Middle frontal gyrus (tissue), 1 donor: ENCODE measurements around the gene TULP3.
"Not testable (repeated sequence)": the region's sequence is repeated elsewhere in the genome, so short reads cannot be mapped to it uniquely, and the experiment has no call there.

ENCODE experiments used
- DNase-seq: peaks from one replicate; pipeline ENCODE4 v3.0.0-alpha.2; 2015; ENCODE audit warnings: low spot score; ENCODE audit errors: extremely low spot score

TULP3 gene

GRCh38 chr12:2890388-2891239 is at the start of gene TULP3:
Gene TULP3 (plus strand): TSS chr12:2890891. CDS start chr12:2890948, 57 bp downstream.
- DNase-seq = peak; percentile 96

GRCh38 chr12:2841056-2841650 is 49.5 kb upstream of the TULP3 start:
- no peak for DNase-seq

- no peak for DNase-seq
Observed at GRCh38 chr12:2842948-2843347, 47.7 kb upstream of the TULP3 start.

- no peak for DNase-seq
Observed at GRCh38 chr12:2844786-2845185, 45.9 kb upstream of the TULP3 start.

GRCh38 chr12:2845280-2845679 is 45.4 kb upstream of the TULP3 start:
- DNase-seq = no peak

GRCh38 chr12:2851931-2852330 is 38.8 kb upstream of the TULP3 start:
- DNase-seq = no peak

- peak; percentile 31 for DNase-seq
Observed at GRCh38 chr12:2853626-2854025, 37.1 kb upstream of the TULP3 start.

- no peak for DNase-seq
Observed at GRCh38 chr12:2854669-2855453, 35.8 kb upstream of the TULP3 start.

- DNase-seq = no peak
Observed at GRCh38 chr12:2855546-2855945, 35.1 kb upstream of the TULP3 start.

GRCh38 chr12:2856051-2856450 is 34.6 kb upstream of the TULP3 start:
- DNase-seq = no peak

GRCh38 chr12:2857021-2857431 is 33.7 kb upstream of the TULP3 start, which contains the start of gene TEX52:
Gene TEX52 (minus strand): TSS chr12:2857039. CDS start chr12:2857026, 13 bp downstream.
- DNase-seq = no peak

- no peak for DNase-seq
Observed at GRCh38 chr12:2857576-2857975, 33.1 kb upstream of the TULP3 start.

GRCh38 chr12:2858334-2858733 is 32.4 kb upstream of the TULP3 start:
- no peak for DNase-seq

GRCh38 chr12:2858944-2859421 is 31.7 kb upstream of the TULP3 start:
- no peak for DNase-seq

- DNase-seq = no peak
Observed at GRCh38 chr12:2860170-2860569, 30.5 kb upstream of the TULP3 start.

- DNase-seq = no peak
Observed at GRCh38 chr12:2862876-2863275, 27.8 kb upstream of the TULP3 start.

- DNase-seq = not testable (repeated sequence)
Observed at GRCh38 chr12:2863402-2863801, 27.3 kb upstream of the TULP3 start.

- DNase-seq = no peak
Observed at GRCh38 chr12:2864198-2864597, 26.5 kb upstream of the TULP3 start.

- DNase-seq = not testable (repeated sequence)
Observed at GRCh38 chr12:2868986-2869632, 21.6 kb upstream of the TULP3 start.

- no peak for DNase-seq
Observed at GRCh38 chr12:2876431-2877046, 14.2 kb upstream of the TULP3 start.
